ENCODE results near the gene HTT.

Gene HTT

GRCh38 chr4:3205995-3206394 is 131.5 kb downstream of the HTT start:
- DNase-seq, result no peak

- DNase-seq, result no peak
These were observed 132.1 kb downstream of the HTT start for GRCh38 chr4:3206439-3207100.

GRCh38 chr4:3207531-3208037 is 133.1 kb downstream of the HTT start:
- DNase-seq, result no peak

GRCh38 chr4:3208826-3209225 is 134.3 kb downstream of the HTT start:
- DNase-seq, result no peak

GRCh38 chr4:3209551-3210325 is 135.3 kb downstream of the HTT start:
- no peak for DNase-seq

GRCh38 chr4:3210467-3210866 is 136.0 kb downstream of the HTT start:
- no peak for DNase-seq

- no peak for DNase-seq
These were observed 137.4 kb downstream of the HTT start for GRCh38 chr4:3211866-3212265.

GRCh38 chr4:3212391-3213105 is 138.1 kb downstream of the HTT start:
- DNase-seq, result no peak

- DNase-seq, result no peak
These were observed 138.6 kb downstream of the HTT start for GRCh38 chr4:3213106-3213425.

- no peak for DNase-seq
These were observed 139.3 kb downstream of the HTT start for GRCh38 chr4:3213661-3214250.

- DNase-seq, result no peak
These were observed 140.8 kb downstream of the HTT start for GRCh38 chr4:3215256-3215655.

- no peak for DNase-seq
These were observed 141.3 kb downstream of the HTT start for GRCh38 chr4:3215733-3216132.

- DNase-seq, result no peak
These were observed 142.8 kb downstream of the HTT start for GRCh38 chr4:3217266-3217665.

GRCh38 chr4:3217771-3218170 is 143.3 kb downstream of the HTT start:
- no peak for DNase-seq

GRCh38 chr4:3218824-3219760 is 144.6 kb downstream of the HTT start:
- DNase-seq, result no peak

GRCh38 chr4:3219761-3220475 is 145.4 kb downstream of the HTT start:
- no peak for DNase-seq

GRCh38 chr4:3220476-3221183 is 146.1 kb downstream of the HTT start:
- no peak for DNase-seq

GRCh38 chr4:3221184-3221494 is 146.7 kb downstream of the HTT start:
- no peak for DNase-seq

- DNase-seq, result no peak
These were observed 147.5 kb downstream of the HTT start for GRCh38 chr4:3221996-3222395.

GRCh38 chr4:3223346-3223745 is 148.9 kb downstream of the HTT start:
- no peak for DNase-seq

All from NCI-H1105 treated with DMSO at 0.1 percent for 48 hours (cell line).